Gastrocnemius medialis (tissue), 4 donors: ENCODE measurements around the gene RMND5B.

Experiments used
- POLR2A ChIP-seq, 2 donors: fragments of 450-650 bp; IDR thresholded peaks; one replicate each; pipeline ENCODE4 v1.6.1; 2017; ENCODE audit warnings: antibody characterized with exemption in 2 of 2, mild to moderate bottlenecking in 2 of 2, moderate library complexity in 2 of 2
- TF ChIP-seq, protein P1 (sequence below), 5 experiments: fragments of 450-650 bp in 3 of 5; fragments of 200-600 bp in 2 of 5; sonication (generic) in 2 of 5; IDR thresholded peaks in 4 of 5; conservative IDR thresholded peaks in 1 of 5; 1 replicate in 4 of 5; 2 replicates in 1 of 5; pipeline ENCODE4 v1.5.1; 2016 to 2019; ENCODE audit warnings: antibody characterized with exemption in 5 of 5, mild to moderate bottlenecking in 3 of 5, moderate library complexity in 3 of 5

- TF ChIP-seq, protein P1, sequence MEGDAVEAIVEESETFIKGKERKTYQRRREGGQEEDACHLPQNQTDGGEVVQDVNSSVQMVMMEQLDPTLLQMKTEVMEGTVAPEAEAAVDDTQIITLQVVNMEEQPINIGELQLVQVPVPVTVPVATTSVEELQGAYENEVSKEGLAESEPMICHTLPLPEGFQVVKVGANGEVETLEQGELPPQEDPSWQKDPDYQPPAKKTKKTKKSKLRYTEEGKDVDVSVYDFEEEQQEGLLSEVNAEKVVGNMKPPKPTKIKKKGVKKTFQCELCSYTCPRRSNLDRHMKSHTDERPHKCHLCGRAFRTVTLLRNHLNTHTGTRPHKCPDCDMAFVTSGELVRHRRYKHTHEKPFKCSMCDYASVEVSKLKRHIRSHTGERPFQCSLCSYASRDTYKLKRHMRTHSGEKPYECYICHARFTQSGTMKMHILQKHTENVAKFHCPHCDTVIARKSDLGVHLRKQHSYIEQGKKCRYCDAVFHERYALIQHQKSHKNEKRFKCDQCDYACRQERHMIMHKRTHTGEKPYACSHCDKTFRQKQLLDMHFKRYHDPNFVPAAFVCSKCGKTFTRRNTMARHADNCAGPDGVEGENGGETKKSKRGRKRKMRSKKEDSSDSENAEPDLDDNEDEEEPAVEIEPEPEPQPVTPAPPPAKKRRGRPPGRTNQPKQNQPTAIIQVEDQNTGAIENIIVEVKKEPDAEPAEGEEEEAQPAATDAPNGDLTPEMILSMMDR (IDR thresholded peaks at IDR 0.05 in 4 of 5, conservative IDR thresholded peaks at IDR 0.05 in 1 of 5): no peak
- TF ChIP-seq POLR2A (IDR thresholded peaks at IDR 0.05): no peak
These were observed 67.9 kb downstream of the RMND5B start for GRCh38 chr5:178198706-178199105.
